GM23338 (cell line): ENCODE measurements around the gene CNNM3. TPM values are rescaled to one million over a fixed set of nuclear protein-coding genes. Genes with fewer than 3 reads are reported as not detected.

ENCODE experiments used
- ATAC-seq: fragments of 200-7000 bp; cut with Tn5 transposase; 3 replicates; pipeline ENCODE4 v1.9.1; 2020
- DNase-seq: peaks from one replicate; pipeline ENCODE4 v3.0.0-alpha.2; 2015; ENCODE audit warnings: low spot score
- H2AFZ ChIP-seq: fragments of 200-600 bp; sonication (generic); 2 replicates; pipeline ENCODE4 v1.8.0; 2016; ENCODE audit warnings: antibody characterized with exemption, mild to moderate bottlenecking, moderate library complexity
- H3F3A ChIP-seq: fragments of 200-600 bp; sonication (generic); replicated peaks from 2 replicates; pipeline ENCODE4 v1.8.0; 2017; ENCODE audit warnings: antibody characterized with exemption, mixed run types, low read depth
- H3K27ac ChIP-seq: fragments of 200-600 bp; sonication (generic); 2 replicates; pipeline ENCODE4 v1.6.1; 2016; ENCODE audit warnings: low read depth
- H3K27me3 ChIP-seq: fragments of 200-600 bp; sonication (generic); 2 replicates; pipeline ENCODE4 v1.8.0; 2016; ENCODE audit warnings: mild to moderate bottlenecking, mixed run types, moderate library complexity; ENCODE audit not compliant: insufficient read depth
- H3K36me3 ChIP-seq: fragments of 200-600 bp; sonication (generic); 2 replicates; pipeline ENCODE4 v1.8.0; 2016; ENCODE audit warnings: mild to moderate bottlenecking; ENCODE audit not compliant: insufficient read depth
- H3K4me1 ChIP-seq: fragments of 200-600 bp; sonication (generic); 2 replicates; pipeline ENCODE4 v1.8.0; 2016; ENCODE audit warnings: mild to moderate bottlenecking, moderate library complexity; ENCODE audit not compliant: insufficient read depth
- H3K4me2 ChIP-seq: fragments of 200-600 bp; sonication (generic); 2 replicates; pipeline ENCODE4 v1.7.1; 2017; ENCODE audit warnings: mixed run types
- H3K4me3 ChIP-seq: fragments of 200-600 bp; sonication (generic); 2 replicates; pipeline ENCODE4 v1.6.1; 2016; ENCODE audit warnings: mixed run types
- H3K79me2 ChIP-seq: fragments of 200-600 bp; sonication (generic); replicated peaks from 2 replicates; pipeline ENCODE4 v1.8.0; 2017; ENCODE audit warnings: mild to moderate bottlenecking; ENCODE audit not compliant: insufficient read depth
- H3K9me2 ChIP-seq: fragments of 200-600 bp; sonication (generic); 2 replicates; pipeline ENCODE4 v1.8.0; 2017; ENCODE audit not compliant: insufficient read depth
- H4K20me1 ChIP-seq: fragments of 200-600 bp; sonication (generic); replicated peaks from 2 replicates; pipeline ENCODE4 v1.8.0; 2017; ENCODE audit warnings: mild to moderate bottlenecking; ENCODE audit not compliant: insufficient read depth
- H3K27ac Mint-ChIP-seq: 2 replicates; pipeline ENCODE4 v1.8.0; 2020; ENCODE audit warnings: inconsistent platforms, mild to moderate bottlenecking, moderate library complexity, mixed read lengths
- H3K27me3 Mint-ChIP-seq: 3 replicates; pipeline ENCODE4 v1.8.0; 2022; ENCODE audit warnings: low read depth, mild to moderate bottlenecking, moderate library complexity, mixed read lengths, inconsistent platforms; ENCODE audit not compliant: insufficient read depth, poor library complexity
- H3K36me3 Mint-ChIP-seq: 3 replicates; pipeline ENCODE4 v1.8.0; 2021; ENCODE audit warnings: low read depth, mild to moderate bottlenecking, inconsistent platforms, moderate library complexity, mixed read lengths
- H3K4me1 Mint-ChIP-seq: 3 replicates; pipeline ENCODE4 v1.8.0; 2020; ENCODE audit warnings: mild to moderate bottlenecking, inconsistent platforms, mixed read lengths
- H3K4me3 Mint-ChIP-seq: 3 replicates; pipeline ENCODE4 v1.8.0; 2021; ENCODE audit warnings: moderate library complexity, mild to moderate bottlenecking, inconsistent platforms, mixed read lengths
- H3K9me3 Mint-ChIP-seq: 3 replicates; pipeline ENCODE4 v1.8.0; 2020; ENCODE audit warnings: moderate library complexity, mild to moderate bottlenecking, inconsistent platforms, mixed read lengths
- EZH2 ChIP-seq: fragments of 200-600 bp; sonication (generic); IDR thresholded peaks from one replicate; pipeline ENCODE4 v1.8.0; 2017; ENCODE audit warnings: antibody characterized with exemption, mild to moderate bottlenecking, low read depth; ENCODE audit not compliant: unreplicated experiment
- EZH2phosphoT487 ChIP-seq: fragments of 200-600 bp; sonication (generic); IDR thresholded peaks from one replicate; pipeline ENCODE4 v1.8.1; 2018; ENCODE audit warnings: antibody characterized with exemption; ENCODE audit not compliant: unreplicated experiment
- JUNB ChIP-seq: IDR thresholded peaks from one replicate; pipeline ENCODE4 v1.6.1; 2016; ENCODE audit warnings: antibody characterized with exemption; ENCODE audit not compliant: unreplicated experiment
- NANOG ChIP-seq: IDR thresholded peaks from 2 replicates; pipeline ENCODE4 v1.6.1; 2016; ENCODE audit warnings: antibody characterized with exemption, borderline replicate concordance
- POLR2AphosphoS5 ChIP-seq: IDR thresholded peaks from 2 replicates; pipeline ENCODE4 v1.6.1; 2016; ENCODE audit warnings: antibody characterized with exemption, low read depth
- STAT1 ChIP-seq: IDR thresholded peaks from one replicate; pipeline ENCODE4 v1.6.1; 2016; ENCODE audit warnings: antibody characterized with exemption; ENCODE audit not compliant: unreplicated experiment
- ZNF331 ChIP-seq: fragments of 250-450 bp; sonication (Bioruptor Pico); IDR thresholded peaks from 2 replicates; pipeline ENCODE4 v1.5.0; 2020; ENCODE audit warnings: low read depth, mild to moderate bottlenecking, moderate library complexity
- microRNA counts: library from miRNA; unstranded; fragments of <30 nt; microRNA quantifications from one replicate; lab custom pipeline; 2017
- microRNA-seq: library from miRNA; unstranded; fragments of <30 nt; microRNA quantifications from one replicate; pipeline ENCODE4, GENCODE V29; 2017
- polyA plus RNA-seq: library from polyadenylated mRNA; unstranded; fragments of >200 nt; fragmentation: Nextera tagmentation; extraction: Ambion mirVana; gene quantifications from 2 replicates; pipeline ENCODE4 v1.2.1, GENCODE V29; 2016
- small RNA-seq: library from RNA; depleted of rRNA; stranded (forward); fragments of <200 nt; gene quantifications from one replicate; pipeline ENCODE3, GENCODE V24; 2014; ENCODE audit warnings: low replicate concordance
- total RNA-seq: library from RNA; depleted of rRNA; stranded (reverse); fragments of >200 nt; shearing (Covaris generic); gene quantifications from 2 replicates; pipeline ENCODE4 v1.2.3, GENCODE V29; 2014; rRNA removed
- TF ChIP-seq, protein P1 (sequence below): IDR thresholded peaks from one replicate; pipeline ENCODE4 v1.6.1; 2018; ENCODE audit warnings: antibody characterized with exemption; ENCODE audit not compliant: unreplicated experiment
- TF ChIP-seq, protein P2 (sequence below): IDR thresholded peaks from 2 replicates; pipeline ENCODE4 v1.6.1; 2016; ENCODE audit warnings: antibody characterized with exemption

CNNM3 gene
- total and polyA plus RNA-seq, 2 experiments from 2014 or later, result 5.3 to 25.7 TPM

GRCh38 chr2:96883306-96883705, 67.2 kb downstream of the CNNM3 start:
- no peak for DNase-seq
- H4K20me1 ChIP-seq, result no peaks in the 10 kb centered on the region
- H3K27ac Mint-ChIP-seq, result no peak overlapping the region
- H3K9me2 ChIP-seq, result no peaks in the 10 kb centered on the region
- no peaks in the 10 kb centered on the region for H3K27me3 ChIP-seq
- no peak for ATAC-seq
- no peak overlapping the region for H3K4me3 Mint-ChIP-seq
- H3K4me1 Mint-ChIP-seq, result peaks cover 41% of the 10 kb centered on the region
- no peaks in the 10 kb centered on the region for H3K36me3 Mint-ChIP-seq
- H3K79me2 ChIP-seq, result no peaks in the 10 kb centered on the region
- H3F3A ChIP-seq, result peaks cover 8% of the 10 kb centered on the region; the same call in 1 of the 2 replicates
- H3K4me1 ChIP-seq, result peaks cover 23% of the 10 kb centered on the region
- peaks cover 32% of the 10 kb centered on the region for H3K27me3 Mint-ChIP-seq
- no peaks in the 10 kb centered on the region; the same call in 2 of the 3 replicates for H3K9me3 Mint-ChIP-seq
- H3K36me3 ChIP-seq, result no peaks in the 10 kb centered on the region
- H2AFZ ChIP-seq, result no peak overlapping the region
- no peak overlapping the region for H3K27ac ChIP-seq
- H3K4me2 ChIP-seq, result no peak overlapping the region
- TF ChIP-seq EZH2phosphoT487 (no peak), POLR2AphosphoS5 (no peak), JUNB (no peak), ZNF331 (CRISPR knock-in tag) (no peak), STAT1 (no peak), NANOG (no peak), EZH2 (no peak)
- TF ChIP-seq, protein P1, sequence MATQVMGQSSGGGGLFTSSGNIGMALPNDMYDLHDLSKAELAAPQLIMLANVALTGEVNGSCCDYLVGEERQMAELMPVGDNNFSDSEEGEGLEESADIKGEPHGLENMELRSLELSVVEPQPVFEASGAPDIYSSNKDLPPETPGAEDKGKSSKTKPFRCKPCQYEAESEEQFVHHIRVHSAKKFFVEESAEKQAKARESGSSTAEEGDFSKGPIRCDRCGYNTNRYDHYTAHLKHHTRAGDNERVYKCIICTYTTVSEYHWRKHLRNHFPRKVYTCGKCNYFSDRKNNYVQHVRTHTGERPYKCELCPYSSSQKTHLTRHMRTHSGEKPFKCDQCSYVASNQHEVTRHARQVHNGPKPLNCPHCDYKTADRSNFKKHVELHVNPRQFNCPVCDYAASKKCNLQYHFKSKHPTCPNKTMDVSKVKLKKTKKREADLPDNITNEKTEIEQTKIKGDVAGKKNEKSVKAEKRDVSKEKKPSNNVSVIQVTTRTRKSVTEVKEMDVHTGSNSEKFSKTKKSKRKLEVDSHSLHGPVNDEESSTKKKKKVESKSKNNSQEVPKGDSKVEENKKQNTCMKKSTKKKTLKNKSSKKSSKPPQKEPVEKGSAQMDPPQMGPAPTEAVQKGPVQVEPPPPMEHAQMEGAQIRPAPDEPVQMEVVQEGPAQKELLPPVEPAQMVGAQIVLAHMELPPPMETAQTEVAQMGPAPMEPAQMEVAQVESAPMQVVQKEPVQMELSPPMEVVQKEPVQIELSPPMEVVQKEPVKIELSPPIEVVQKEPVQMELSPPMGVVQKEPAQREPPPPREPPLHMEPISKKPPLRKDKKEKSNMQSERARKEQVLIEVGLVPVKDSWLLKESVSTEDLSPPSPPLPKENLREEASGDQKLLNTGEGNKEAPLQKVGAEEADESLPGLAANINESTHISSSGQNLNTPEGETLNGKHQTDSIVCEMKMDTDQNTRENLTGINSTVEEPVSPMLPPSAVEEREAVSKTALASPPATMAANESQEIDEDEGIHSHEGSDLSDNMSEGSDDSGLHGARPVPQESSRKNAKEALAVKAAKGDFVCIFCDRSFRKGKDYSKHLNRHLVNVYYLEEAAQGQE, result no peak
- TF ChIP-seq, protein P2, sequence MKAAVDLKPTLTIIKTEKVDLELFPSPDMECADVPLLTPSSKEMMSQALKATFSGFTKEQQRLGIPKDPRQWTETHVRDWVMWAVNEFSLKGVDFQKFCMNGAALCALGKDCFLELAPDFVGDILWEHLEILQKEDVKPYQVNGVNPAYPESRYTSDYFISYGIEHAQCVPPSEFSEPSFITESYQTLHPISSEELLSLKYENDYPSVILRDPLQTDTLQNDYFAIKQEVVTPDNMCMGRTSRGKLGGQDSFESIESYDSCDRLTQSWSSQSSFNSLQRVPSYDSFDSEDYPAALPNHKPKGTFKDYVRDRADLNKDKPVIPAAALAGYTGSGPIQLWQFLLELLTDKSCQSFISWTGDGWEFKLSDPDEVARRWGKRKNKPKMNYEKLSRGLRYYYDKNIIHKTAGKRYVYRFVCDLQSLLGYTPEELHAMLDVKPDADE, result no peak
- H3K4me3 ChIP-seq, result no peak overlapping the region

MicroRNAs within 50 kb of the gene (microRNA counts, 767-probe panel; counts per million panel counts)
- not detected for microRNA hsa-miR-3127-5p (lab: Ali Mortazavi, UCI)

Small RNAs within 50 kb of the gene (microRNA-seq; reads per million reads assigned to microRNA genes)
- not detected for gene MIR3127

Small RNAs within 50 kb of the gene (small RNA-seq; reads per million reads assigned to genes)
- gene MIR3127, result not detected

Other genes starting within 250 kb of the CNNM3 start
- 27.2 and 31.4 TPM in 2 replicates for gene KANSL3, start 178.0 kb upstream of the CNNM3 start, total RNA-seq
- 7.2 and 8.9 TPM in 2 replicates for gene KANSL3, start 178.0 kb upstream of the CNNM3 start, polyA plus RNA-seq
- gene FER1L5, start 173.5 kb upstream of the CNNM3 start, total RNA-seq, result 0.27 and 0.76 TPM in 2 replicates
- gene FER1L5, start 173.5 kb upstream of the CNNM3 start, polyA plus RNA-seq, result 0.07 and 0.18 TPM in 2 replicates
- gene LMAN2L, start 76.2 kb upstream of the CNNM3 start, total RNA-seq, result 15.8 and 16.7 TPM in 2 replicates
- 10.5 and 11.8 TPM in 2 replicates for gene LMAN2L, start 76.2 kb upstream of the CNNM3 start, polyA plus RNA-seq
- gene CNNM4, start 55.4 kb upstream of the CNNM3 start, total RNA-seq, result 6.7 and 12.9 TPM in 2 replicates
- gene CNNM4, start 55.4 kb upstream of the CNNM3 start, polyA plus RNA-seq, result 2.5 and 2.9 TPM in 2 replicates
- 4.0 and 6.5 TPM in 2 replicates for gene ANKRD23, start 27.8 kb downstream of the CNNM3 start, total RNA-seq
- gene ANKRD23, start 27.8 kb downstream of the CNNM3 start, polyA plus RNA-seq, result 2.9 and 5.0 TPM in 2 replicates
- 17.5 and 18.3 TPM in 2 replicates for gene ANKRD39, start 41.7 kb downstream of the CNNM3 start, total RNA-seq
- gene ANKRD39, start 41.7 kb downstream of the CNNM3 start, polyA plus RNA-seq, result 32.0 and 33.8 TPM in 2 replicates
- 69.7 and 80.7 TPM in 2 replicates for gene SEMA4C, start 53.8 kb downstream of the CNNM3 start, total RNA-seq
- gene SEMA4C, start 53.8 kb downstream of the CNNM3 start, polyA plus RNA-seq, result 15.4 and 16.8 TPM in 2 replicates
- 0.47 TPM in 1 of 2 replicates, not detected in the other for gene FAM178B, start 170.3 kb downstream of the CNNM3 start, total RNA-seq
- 0.70 and 1.1 TPM in 2 replicates for gene FAM178B, start 170.3 kb downstream of the CNNM3 start, polyA plus RNA-seq